GM12878 (cell line): ENCODE measurements around the gene ATF6. TPM values are rescaled to one million over a fixed set of nuclear protein-coding genes. Genes with fewer than 3 reads are reported as not detected.

Experiments
- ATAC-seq: fragments of 200-7000 bp; cut with Tn5 transposase; 3 replicates; pipeline ENCODE4 v1.9.1; 2020; ENCODE audit warnings: mild to moderate bottlenecking, moderate library complexity
- BruUV-seq: library from RNA; stranded (reverse); fragments of 400-500 nt; replicated peaks from 2 replicates; lab custom pipeline; 2021; lab: Mats Ljungman, UMichigan
- CTCF ChIA-PET: fragments of 300-600 bp; sonication (Branson Sonifier 250); formaldehyde crosslinking; extraction: SDS; loops from one replicate; lab custom pipeline; 2021; ENCODE audit warnings: inconsistent platforms; lab: Yijun Ruan, JAX
- POLR2A ChIA-PET: fragments of 350-600 bp; formaldehyde crosslinking; extraction: SDS; loops from one replicate; lab custom pipeline; 2021; ENCODE audit warnings: inconsistent platforms; lab: Charles Lee
- RAD21 ChIA-PET: fragments of 300-600 bp; sonication (Branson Sonifier 250); formaldehyde crosslinking; loops from one replicate; lab custom pipeline; 2023; ENCODE audit warnings: antibody characterized with exemption; ENCODE audit not compliant: unreplicated experiment; lab: Charles Lee
- SMC1A ChIA-PET: fragments of 300-600 bp; sonication (Branson Sonifier 250); formaldehyde crosslinking; loops from one replicate; lab custom pipeline; 2023; ENCODE audit not compliant: unreplicated experiment, uncharacterized antibody; lab: Charles Lee
- DNase-seq: peaks from one replicate; pipeline ENCODE4 v3.0.0-alpha.2; 2011; ENCODE audit warnings: low read depth, low spot score
- FAIRE-seq: peaks from 3 replicates; lab custom pipeline; 2011; peaks lifted over from hg19 to GRCh38; lab: Jason Lieb, UNC
- H2AFZ ChIP-seq: 2 replicates; pipeline ENCODE4 v1.6.0; 2011; ENCODE audit warnings: low read depth, low read length, control low read depth; ENCODE audit not compliant: control insufficient read depth
- H3K27ac ChIP-seq: 2 replicates; pipeline ENCODE4 v1.5.1; 2011; ENCODE audit warnings: control low read depth; ENCODE audit not compliant: control insufficient read depth, insufficient read depth
- H3K27me3 ChIP-seq, 2 experiments: replicated peaks in 1 of 2; 2 replicates each; pipeline versions ENCODE4 v1.6.0 to v1.6.1; 2011; ENCODE audit warnings: low read length in 1 of 2; ENCODE audit not compliant: control insufficient read depth in 2 of 2, insufficient read depth in 2 of 2
- H3K36me3 ChIP-seq, 2 experiments: 2 replicates each; pipeline ENCODE4 v1.5.1; 2011; ENCODE audit warnings: low read length in 1 of 2; ENCODE audit not compliant: control insufficient read depth in 2 of 2, insufficient read depth in 2 of 2
- H3K4me1 ChIP-seq: 2 replicates; pipeline ENCODE4 v1.6.1; 2011; ENCODE audit warnings: mild to moderate bottlenecking, low read length, moderate library complexity, mixed read lengths; ENCODE audit not compliant: control insufficient read depth, insufficient read depth
- H3K4me2 ChIP-seq: 2 replicates; pipeline ENCODE4 v1.6.0; 2011; ENCODE audit warnings: control low read depth; ENCODE audit not compliant: control insufficient read depth, insufficient read depth
- H3K4me3 ChIP-seq: fragments of 200-600 bp; sonication (generic); 2 replicates; pipeline ENCODE4 v1.5.1; 2016
- H3K79me2 ChIP-seq: 2 replicates; pipeline ENCODE4 v1.6.0; 2011; ENCODE audit warnings: low read length; ENCODE audit not compliant: control insufficient read depth, insufficient read depth
- H3K9ac ChIP-seq: 2 replicates; pipeline ENCODE4 v1.8.0; 2011; ENCODE audit warnings: low read length, control low read depth, mixed read lengths; ENCODE audit not compliant: control insufficient read depth, insufficient read depth
- H3K9me3 ChIP-seq: replicated peaks from 3 replicates; pipeline ENCODE4 v1.5.1; 2011; ENCODE audit warnings: mild to moderate bottlenecking, low read length; ENCODE audit not compliant: control insufficient read depth, insufficient read depth
- H4K20me1 ChIP-seq: 2 replicates; pipeline ENCODE4 v1.6.0; 2011; ENCODE audit not compliant: control insufficient read depth, insufficient read depth
- CBX5 ChIP-seq: sonication (generic); IDR thresholded peaks from 2 replicates; pipeline ENCODE4 v1.6.1; 2016; ENCODE audit warnings: low read depth, moderate library complexity, mild to moderate bottlenecking, inconsistent platforms
- CHD2 ChIP-seq: IDR thresholded peaks from 2 replicates; pipeline ENCODE4 v1.6.1; 2011; ENCODE audit warnings: low read depth, low read length, improper control_type of control experiment, borderline replicate concordance
- HCFC1 ChIP-seq: fragments of 150-350 bp; IDR thresholded peaks from 2 replicates; pipeline ENCODE4 v1.6.1; 2014; ENCODE audit warnings: low read length
- JUND ChIP-seq: IDR thresholded peaks from 2 replicates; pipeline ENCODE4 v1.6.1; 2012; ENCODE audit warnings: low read depth, mild to moderate bottlenecking, low read length, improper control_type of control experiment, moderate library complexity
- PML ChIP-seq: IDR thresholded peaks from 2 replicates; pipeline ENCODE4 v1.6.1; 2012; ENCODE audit warnings: low read length, inconsistent platforms
- SIN3A ChIP-seq: IDR thresholded peaks from 2 replicates; pipeline ENCODE4 v1.6.1; 2012; ENCODE audit warnings: low read depth, low read length, improper control_type of control experiment
- SREBF1 ChIP-seq: IDR thresholded peaks from 2 replicates; pipeline ENCODE4 v1.6.1; 2012; ENCODE audit warnings: mild to moderate bottlenecking, low read length
- SUPT20H ChIP-seq: IDR thresholded peaks from 2 replicates; pipeline ENCODE4 v1.6.1; 2011; ENCODE audit warnings: low read depth, mild to moderate bottlenecking, low read length, moderate library complexity, borderline replicate concordance; ENCODE audit not compliant: control insufficient read depth
- TCF7 ChIP-seq: IDR thresholded peaks from 2 replicates; pipeline ENCODE4 v1.6.1; 2014; ENCODE audit warnings: antibody characterized with exemption, borderline replicate concordance
- WGBS: methylation state at CpG from one replicate; pipeline ENCODE4 v1.1.6; 2016; ENCODE audit warnings: low lambda C conversion rate; ENCODE audit not compliant: insufficient replicate concordance, insufficient coverage; ENCODE audit errors: missing lambda C conversion rate; 5-methylcytosine and 5-hydroxymethylcytosine counted together
- in situ Hi-C: fragments of 300-500 bp; cut with MboI; formaldehyde crosslinking; loops from 9 replicates; pipeline ENCODE4 v1.14.3; 2018; ENCODE audit warnings: mixed read lengths
- intact Hi-C: fragments of 100-400 bp; cut with micrococcal nuclease; formaldehyde crosslinking; loops from one replicate; pipeline ENCODE4 v1.14.2; 2022; ENCODE audit not compliant: unreplicated experiment
- polyA plus RNA-seq, 11 experiments: library from polyadenylated mRNA; depleted of rRNA in 4 of 11; unstranded in 6 of 11; stranded (reverse) in 5 of 11; fragments of >200 nt; fragmentation: Nextera tagmentation in 4 of 11; fragmentation: Illumina TruSeq in 1 of 11; extraction: Ambion mirVana in 4 of 11; extraction: Trizol in 1 of 11; gene quantifications; 1 replicate in 1 of 11; 2 replicates in 10 of 11; pipeline versions ENCODE4 v1.2.1 to v1.2.3, GENCODE V29; 2011 to 2016; ENCODE audit warnings: inconsistent platforms in 2 of 11, missing spikeins in 2 of 11, low read depth in 1 of 11
- total RNA-seq, 4 experiments: library from RNA; depleted of rRNA in 3 of 4; stranded (reverse); fragments of >200 nt in 3 of 4; fragmentation: Illumina TruSeq in 1 of 4; extraction: Trizol in 1 of 4; gene quantifications; 2 replicates each; pipeline versions ENCODE4 v1.2.1 to v1.2.3, GENCODE V29; 2013 to 2021
- TF ChIP-seq, protein P1 (sequence below): IDR thresholded peaks from 2 replicates; pipeline ENCODE4 v1.6.1; 2012; ENCODE audit warnings: low read length, inconsistent platforms
- TF ChIP-seq, protein P2 (sequence below): IDR thresholded peaks from 2 replicates; pipeline ENCODE4 v1.6.1; 2011; ENCODE audit warnings: borderline replicate concordance, low read depth, mild to moderate bottlenecking, moderate library complexity, low read length; ENCODE audit not compliant: insufficient read depth, poor library complexity, severe bottlenecking
- TF ChIP-seq, protein P3 (sequence below): IDR thresholded peaks from 2 replicates; pipeline ENCODE4 v1.6.1; 2012; ENCODE audit warnings: mild to moderate bottlenecking, low read depth, low read length

Gene ATF6
- total and polyA plus RNA-seq, 10 of the 15 experiments (the other 5 are each of a cell fraction or from before 2014, with no cell fraction given) = 7.8 to 24.3 (median 14.7) TPM

DNA sequence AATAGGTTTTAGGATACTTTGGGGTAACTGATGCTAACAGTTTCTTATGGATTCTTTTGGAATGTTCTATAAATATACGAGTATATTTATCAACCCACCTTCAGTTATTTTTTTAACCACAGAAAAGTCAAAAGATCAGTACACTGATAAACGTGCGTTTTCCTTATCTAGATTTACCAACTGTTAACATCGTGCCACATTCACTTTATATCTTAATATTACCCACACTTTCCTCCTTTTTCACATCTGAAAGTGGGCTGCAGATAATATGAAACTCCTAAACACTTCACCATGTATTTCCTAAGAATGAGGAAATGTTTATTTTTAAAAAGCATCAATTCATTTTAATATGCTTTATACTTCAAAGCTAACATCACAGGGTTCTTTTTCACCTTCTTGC lies 7.7 kb downstream of the ATF6 start:
- Histone ChIP-seq H3K9ac (no peak overlapping the region), H3K4me2 (no peak overlapping the region), H3K79me2 (peaks cover 90% of the 10 kb centered on the region), H3K4me3 (no peak overlapping the region), H4K20me1 (no peaks in the 10 kb centered on the region), H2AFZ (no peak overlapping the region), H3K36me3 (no peaks in the 10 kb centered on the region), H3K27me3 (no peaks in the 10 kb centered on the region), H3K4me1 (peaks cover 27% of the 10 kb centered on the region), H3K27ac (no peak overlapping the region), H3K9me3 (no peaks in the 10 kb centered on the region)
- intact Hi-C loops = no loop called here
- ATAC-seq (no peak), DNase-seq (no peak), FAIRE-seq (no peak)
- TF ChIP-seq JUND = no peak
- POLR2A ChIA-PET = no interaction called here
- BruUV-seq = no TSS peak
- in situ Hi-C loops = no loop called here
- SMC1A ChIA-PET = no interaction called here
- 63% methylated on average over 4 of the region's 4 CpGs for WGBS
- CTCF ChIA-PET = interaction anchor here (0.6 kb wide), 1 partner anchor 152 kb away, joined by 3 read pairs; no protein-coding TSS in a partner anchor
- RAD21 ChIA-PET = no interaction called here

DNA sequence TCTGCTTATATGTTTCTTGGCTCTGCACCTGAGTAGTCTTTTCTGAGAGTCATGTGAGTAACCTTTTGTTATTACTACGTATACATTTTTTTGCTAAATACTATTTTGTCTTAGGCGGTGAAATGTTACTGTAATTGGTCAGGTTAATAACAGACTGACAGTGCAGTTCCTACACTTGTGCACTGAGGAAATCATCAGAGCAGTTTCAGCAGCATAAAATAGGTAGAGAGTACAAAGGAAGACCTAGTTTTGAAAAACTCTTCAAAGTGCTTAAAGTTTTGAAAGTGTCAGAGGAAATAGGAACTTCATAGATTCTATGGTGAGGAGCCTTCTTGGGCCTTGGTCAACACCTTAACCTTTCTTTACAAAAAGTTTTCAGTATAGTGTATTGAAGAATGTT lies 11.1 kb downstream of the ATF6 start:
- FAIRE-seq = no peak
- RAD21 ChIA-PET = no interaction called here
- Histone ChIP-seq H2AFZ (no peak overlapping the region), H3K27me3 (no peaks in the 10 kb centered on the region), H4K20me1 (no peaks in the 10 kb centered on the region), H3K4me1 (peaks cover 41% of the 10 kb centered on the region), H3K4me3 (no peak overlapping the region), H3K79me2 (peaks cover 72% of the 10 kb centered on the region), H3K4me2 (peak overlapping the region; percentile 44; the same call in 1 of the 2 replicates), H3K27ac (no peak overlapping the region), H3K9me3 (no peaks in the 10 kb centered on the region), H3K36me3 (peaks cover under 1 to 3% of the 10 kb centered on the region in 2 experiments; a peak in 2 of 4 replicates), H3K9ac (no peak overlapping the region)
- DNase-seq = no peak
- in situ Hi-C loops = no loop called here
- BruUV-seq = no TSS peak
- POLR2A ChIA-PET = no interaction called here
- intact Hi-C loops = no loop called here
- WGBS = 18% methylated on average over 2 of the region's 2 CpGs
- CTCF ChIA-PET = interaction anchor here (1.0 to 1.4 kb wide), 2 partner anchors 15 to 38 kb away, joined by 3 to 5 read pairs; no protein-coding TSS in a partner anchor
- peak; percentile 58 for ATAC-seq
- SMC1A ChIA-PET = no interaction called here
- TF ChIP-seq SIN3A (no peak), SUPT20H (no peak), TCF7 (no peak), SREBF1 (no peak), PML (no peak), HCFC1 (no peak), CBX5 (no peak), CHD2 (no peak)
- TF ChIP-seq, protein P1, sequence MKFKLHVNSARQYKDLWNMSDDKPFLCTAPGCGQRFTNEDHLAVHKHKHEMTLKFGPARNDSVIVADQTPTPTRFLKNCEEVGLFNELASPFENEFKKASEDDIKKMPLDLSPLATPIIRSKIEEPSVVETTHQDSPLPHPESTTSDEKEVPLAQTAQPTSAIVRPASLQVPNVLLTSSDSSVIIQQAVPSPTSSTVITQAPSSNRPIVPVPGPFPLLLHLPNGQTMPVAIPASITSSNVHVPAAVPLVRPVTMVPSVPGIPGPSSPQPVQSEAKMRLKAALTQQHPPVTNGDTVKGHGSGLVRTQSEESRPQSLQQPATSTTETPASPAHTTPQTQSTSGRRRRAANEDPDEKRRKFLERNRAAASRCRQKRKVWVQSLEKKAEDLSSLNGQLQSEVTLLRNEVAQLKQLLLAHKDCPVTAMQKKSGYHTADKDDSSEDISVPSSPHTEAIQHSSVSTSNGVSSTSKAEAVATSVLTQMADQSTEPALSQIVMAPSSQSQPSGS = no peak
- TF ChIP-seq, protein P2, sequence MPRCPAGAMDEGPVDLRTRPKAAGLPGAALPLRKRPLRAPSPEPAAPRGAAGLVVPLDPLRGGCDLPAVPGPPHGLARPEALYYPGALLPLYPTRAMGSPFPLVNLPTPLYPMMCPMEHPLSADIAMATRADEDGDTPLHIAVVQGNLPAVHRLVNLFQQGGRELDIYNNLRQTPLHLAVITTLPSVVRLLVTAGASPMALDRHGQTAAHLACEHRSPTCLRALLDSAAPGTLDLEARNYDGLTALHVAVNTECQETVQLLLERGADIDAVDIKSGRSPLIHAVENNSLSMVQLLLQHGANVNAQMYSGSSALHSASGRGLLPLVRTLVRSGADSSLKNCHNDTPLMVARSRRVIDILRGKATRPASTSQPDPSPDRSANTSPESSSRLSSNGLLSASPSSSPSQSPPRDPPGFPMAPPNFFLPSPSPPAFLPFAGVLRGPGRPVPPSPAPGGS = no peak
- TF ChIP-seq, protein P3, sequence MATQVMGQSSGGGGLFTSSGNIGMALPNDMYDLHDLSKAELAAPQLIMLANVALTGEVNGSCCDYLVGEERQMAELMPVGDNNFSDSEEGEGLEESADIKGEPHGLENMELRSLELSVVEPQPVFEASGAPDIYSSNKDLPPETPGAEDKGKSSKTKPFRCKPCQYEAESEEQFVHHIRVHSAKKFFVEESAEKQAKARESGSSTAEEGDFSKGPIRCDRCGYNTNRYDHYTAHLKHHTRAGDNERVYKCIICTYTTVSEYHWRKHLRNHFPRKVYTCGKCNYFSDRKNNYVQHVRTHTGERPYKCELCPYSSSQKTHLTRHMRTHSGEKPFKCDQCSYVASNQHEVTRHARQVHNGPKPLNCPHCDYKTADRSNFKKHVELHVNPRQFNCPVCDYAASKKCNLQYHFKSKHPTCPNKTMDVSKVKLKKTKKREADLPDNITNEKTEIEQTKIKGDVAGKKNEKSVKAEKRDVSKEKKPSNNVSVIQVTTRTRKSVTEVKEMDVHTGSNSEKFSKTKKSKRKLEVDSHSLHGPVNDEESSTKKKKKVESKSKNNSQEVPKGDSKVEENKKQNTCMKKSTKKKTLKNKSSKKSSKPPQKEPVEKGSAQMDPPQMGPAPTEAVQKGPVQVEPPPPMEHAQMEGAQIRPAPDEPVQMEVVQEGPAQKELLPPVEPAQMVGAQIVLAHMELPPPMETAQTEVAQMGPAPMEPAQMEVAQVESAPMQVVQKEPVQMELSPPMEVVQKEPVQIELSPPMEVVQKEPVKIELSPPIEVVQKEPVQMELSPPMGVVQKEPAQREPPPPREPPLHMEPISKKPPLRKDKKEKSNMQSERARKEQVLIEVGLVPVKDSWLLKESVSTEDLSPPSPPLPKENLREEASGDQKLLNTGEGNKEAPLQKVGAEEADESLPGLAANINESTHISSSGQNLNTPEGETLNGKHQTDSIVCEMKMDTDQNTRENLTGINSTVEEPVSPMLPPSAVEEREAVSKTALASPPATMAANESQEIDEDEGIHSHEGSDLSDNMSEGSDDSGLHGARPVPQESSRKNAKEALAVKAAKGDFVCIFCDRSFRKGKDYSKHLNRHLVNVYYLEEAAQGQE = no peak
